Neural progenitor cell (in vitro differentiated cells): Measurements from ENCODE around the gene PRICKLE3. TPM values are rescaled to one million over a fixed set of nuclear protein-coding genes. Genes with fewer than 3 reads are reported as not detected.

ENCODE experiments used
- DNase-seq: peaks from one replicate; pipeline ENCODE4 v3.0.0-alpha.2; 2016; ENCODE audit warnings: low spot score
- H2AFZ ChIP-seq: fragments of 200-600 bp; sonication (generic); replicated peaks from 2 replicates; pipeline ENCODE4 v1.6.1; 2016; ENCODE audit warnings: antibody characterized with exemption
- H3F3A ChIP-seq: fragments of 200-600 bp; sonication (generic); 2 replicates; pipeline ENCODE4 v1.6.1; 2016; ENCODE audit warnings: antibody characterized with exemption, low read depth
- H3K27ac ChIP-seq: fragments of 200-600 bp; sonication (generic); 2 replicates; pipeline ENCODE4 v1.5.1; 2016; ENCODE audit warnings: mild to moderate bottlenecking
- H3K27me3 ChIP-seq: fragments of 200-600 bp; sonication (generic); 2 replicates; pipeline ENCODE4 v1.6.1; 2016; ENCODE audit warnings: mild to moderate bottlenecking, moderate library complexity
- H3K36me3 ChIP-seq: fragments of 200-600 bp; sonication (generic); 2 replicates; pipeline ENCODE4 v1.5.1; 2016
- H3K4me1 ChIP-seq: fragments of 200-600 bp; sonication (generic); 2 replicates; pipeline ENCODE4 v1.6.1; 2016; ENCODE audit warnings: mixed run types
- H3K4me2 ChIP-seq: fragments of 200-600 bp; sonication (generic); 2 replicates; pipeline ENCODE4 v1.6.1; 2016
- H3K4me3 ChIP-seq: fragments of 200-600 bp; sonication (generic); 2 replicates; pipeline ENCODE4 v1.5.1; 2016
- H3K79me2 ChIP-seq: fragments of 200-600 bp; sonication (generic); 2 replicates; pipeline ENCODE4 v1.6.1; 2016; ENCODE audit warnings: low read depth
- H3K9ac ChIP-seq: fragments of 200-600 bp; sonication (generic); 2 replicates; pipeline ENCODE4 v1.6.1; 2016
- H3K9me3 ChIP-seq: fragments of 200-600 bp; sonication (generic); 2 replicates; pipeline ENCODE4 v1.5.1; 2016; ENCODE audit warnings: low read depth
- H4K20me1 ChIP-seq: fragments of 200-600 bp; sonication (generic); 2 replicates; pipeline ENCODE4 v1.6.1; 2016; ENCODE audit warnings: low read depth
- H3K27ac Mint-ChIP-seq: 3 replicates; pipeline ENCODE4 v1.8.0; 2021; ENCODE audit warnings: mixed read lengths
- H3K27me3 Mint-ChIP-seq: 2 replicates; pipeline ENCODE4 v1.8.0; 2022; ENCODE audit warnings: low read depth, mild to moderate bottlenecking, inconsistent platforms, moderate library complexity, mixed read lengths; ENCODE audit not compliant: insufficient read depth
- H3K36me3 Mint-ChIP-seq: 3 replicates; pipeline ENCODE4 v1.8.0; 2021; ENCODE audit warnings: mixed read lengths
- H3K4me1 Mint-ChIP-seq: 3 replicates; pipeline ENCODE4 v1.8.0; 2021; ENCODE audit warnings: mixed read lengths
- H3K4me3 Mint-ChIP-seq: 3 replicates; pipeline ENCODE4 v1.8.0; 2021; ENCODE audit warnings: mild to moderate bottlenecking, moderate library complexity, mixed read lengths
- H3K9me3 Mint-ChIP-seq: 3 replicates; pipeline ENCODE4 v1.8.0; 2020; ENCODE audit warnings: mixed read lengths
- CTCF ChIP-seq: fragments of 200-600 bp; sonication (generic); IDR thresholded peaks from 2 replicates; pipeline ENCODE4 v1.5.1; 2017; ENCODE audit warnings: antibody characterized with exemption, mild to moderate bottlenecking
- EZH2 ChIP-seq: fragments of 200-600 bp; sonication (generic); IDR thresholded peaks from 2 replicates; pipeline ENCODE4 v1.6.1; 2017; ENCODE audit warnings: antibody characterized with exemption, mild to moderate bottlenecking, moderate library complexity
- EZH2phosphoT487 ChIP-seq: fragments of 200-600 bp; sonication (generic); IDR thresholded peaks from 2 replicates; pipeline ENCODE4 v1.6.1; 2017; ENCODE audit warnings: antibody characterized with exemption
- total RNA-seq: library from RNA; depleted of rRNA; stranded (reverse); fragments of >200 nt; gene quantifications from 2 replicates; pipeline ENCODE4 v1.2.3, GENCODE V29; 2015; ENCODE audit warnings: low replicate concordance

Gene PRICKLE3
- total RNA-seq, 1 donor from 2014 or later = 0.28 TPM

GRCh38 chrX:49204709-49205108, 18.5 kb upstream of the PRICKLE3 start:
- H3K36me3 Mint-ChIP-seq = no peaks in the 10 kb centered on the region
- peaks cover 4% of the 10 kb centered on the region for H3K4me1 Mint-ChIP-seq
- H4K20me1 ChIP-seq = no peaks in the 10 kb centered on the region
- peaks cover 5% of the 10 kb centered on the region for H3K9me3 Mint-ChIP-seq
- no peak overlapping the region for H3K9ac ChIP-seq
- H3K27me3 Mint-ChIP-seq = peaks cover 5% of the 10 kb centered on the region
- no peak overlapping the region for H3K4me3 ChIP-seq
- TF ChIP-seq CTCF = no peak
- TF ChIP-seq EZH2 = no peak
- no peak for TF ChIP-seq EZH2phosphoT487
- H3K27ac ChIP-seq = no peak overlapping the region
- H3K79me2 ChIP-seq = no peaks in the 10 kb centered on the region
- H3K9me3 ChIP-seq = no peaks in the 10 kb centered on the region
- no peak for DNase-seq
- H3K27me3 ChIP-seq = peaks cover 1% of the 10 kb centered on the region
- no peaks in the 10 kb centered on the region for H3K4me1 ChIP-seq
- no peaks in the 10 kb centered on the region for H3F3A ChIP-seq
- no peaks in the 10 kb centered on the region for H3K36me3 ChIP-seq
- no peak overlapping the region for H3K27ac Mint-ChIP-seq
- H2AFZ ChIP-seq = no peak overlapping the region
- no peak overlapping the region for H3K4me3 Mint-ChIP-seq
- no peak overlapping the region for H3K4me2 ChIP-seq

GRCh38 chrX:49204017-49204416, 17.8 kb upstream of the PRICKLE3 start:
- H3F3A ChIP-seq = no peaks in the 10 kb centered on the region
- H3K27ac Mint-ChIP-seq = no peak overlapping the region
- H3K27ac ChIP-seq = no peak overlapping the region
- H3K79me2 ChIP-seq = no peaks in the 10 kb centered on the region
- no peaks in the 10 kb centered on the region for H3K9me3 ChIP-seq
- H3K9ac ChIP-seq = no peak overlapping the region
- H3K4me3 Mint-ChIP-seq = no peak overlapping the region
- no peaks in the 10 kb centered on the region for H3K4me1 ChIP-seq
- H2AFZ ChIP-seq = no peak overlapping the region
- peaks cover 5% of the 10 kb centered on the region for H3K9me3 Mint-ChIP-seq
- no peaks in the 10 kb centered on the region for H4K20me1 ChIP-seq
- no peak overlapping the region for H3K4me2 ChIP-seq
- DNase-seq = no peak
- H3K4me3 ChIP-seq = no peak overlapping the region
- peaks cover 8% of the 10 kb centered on the region for H3K27me3 ChIP-seq
- no peaks in the 10 kb centered on the region for H3K36me3 ChIP-seq
- peaks cover 4% of the 10 kb centered on the region for H3K4me1 Mint-ChIP-seq
- peaks cover 5% of the 10 kb centered on the region for H3K27me3 Mint-ChIP-seq
- TF ChIP-seq CTCF = no peak
- TF ChIP-seq EZH2 = no peak
- no peak for TF ChIP-seq EZH2phosphoT487
- H3K36me3 Mint-ChIP-seq = no peaks in the 10 kb centered on the region

DNA sequence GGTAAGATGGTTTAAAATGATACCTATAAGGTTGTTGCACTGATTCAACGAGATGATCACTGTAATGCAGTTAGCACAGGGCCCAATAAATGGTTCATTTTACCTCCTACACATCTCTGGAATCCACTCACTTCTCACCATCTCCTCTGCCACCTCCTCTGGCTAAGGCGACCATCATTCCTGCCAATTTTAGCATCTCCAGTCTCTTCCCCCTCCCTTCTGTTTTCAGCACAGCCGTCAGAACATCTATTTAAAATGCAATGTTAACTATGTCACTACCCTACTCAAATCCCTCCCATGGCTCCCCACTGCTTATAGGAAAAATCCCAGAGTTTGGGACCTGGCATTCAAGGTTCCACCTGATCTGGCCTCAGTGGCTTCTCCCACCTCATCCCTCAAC, 17.4 kb upstream of the PRICKLE3 start:
- no peaks in the 10 kb centered on the region for H3K36me3 Mint-ChIP-seq
- no peak for DNase-seq
- no peak overlapping the region for H3K27ac Mint-ChIP-seq
- no peaks in the 10 kb centered on the region for H3K79me2 ChIP-seq
- no peaks in the 10 kb centered on the region for H3K36me3 ChIP-seq
- H3K9me3 ChIP-seq = no peaks in the 10 kb centered on the region
- TF ChIP-seq EZH2 (no peak), EZH2phosphoT487 (no peak), CTCF (no peak)
- peaks cover 5% of the 10 kb centered on the region for H3K27me3 Mint-ChIP-seq
- no peak overlapping the region for H3K27ac ChIP-seq
- H2AFZ ChIP-seq = no peak overlapping the region
- H3F3A ChIP-seq = no peaks in the 10 kb centered on the region
- peaks cover 5% of the 10 kb centered on the region for H3K9me3 Mint-ChIP-seq
- no peak overlapping the region for H3K4me3 Mint-ChIP-seq
- H3K4me1 ChIP-seq = no peaks in the 10 kb centered on the region
- no peak overlapping the region for H3K9ac ChIP-seq
- peaks cover 4% of the 10 kb centered on the region for H3K4me1 Mint-ChIP-seq
- no peaks in the 10 kb centered on the region for H4K20me1 ChIP-seq
- H3K27me3 ChIP-seq = peaks cover 13% of the 10 kb centered on the region
- H3K4me3 ChIP-seq = no peak overlapping the region
- H3K4me2 ChIP-seq = no peak overlapping the region

DNA sequence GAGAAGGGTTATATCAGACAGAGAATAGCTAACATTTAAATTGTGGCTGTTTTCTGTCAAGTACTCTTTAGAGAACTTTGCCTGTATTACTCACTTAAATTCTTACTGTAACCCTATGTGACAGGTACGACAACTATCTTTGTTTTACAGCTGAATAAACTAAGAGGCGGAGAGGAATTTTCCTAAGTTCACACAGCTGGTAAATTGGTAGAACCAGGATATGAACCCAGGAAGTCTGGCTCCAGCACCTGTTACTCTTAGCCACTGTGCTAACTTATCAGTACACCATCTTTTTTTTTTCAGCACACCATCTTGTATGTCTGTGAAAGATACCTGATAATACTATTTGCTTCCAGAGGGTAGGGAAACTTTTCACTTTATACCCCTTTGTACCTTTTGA, 15.8 kb upstream of the PRICKLE3 start:
- Histone ChIP-seq H2AFZ (no peak overlapping the region), H3K36me3 (no peaks in the 10 kb centered on the region), H3K79me2 (no peaks in the 10 kb centered on the region), H3K9ac (no peak overlapping the region), H3K4me1 (no peaks in the 10 kb centered on the region), H3K9me3 (no peaks in the 10 kb centered on the region), H3F3A (no peaks in the 10 kb centered on the region), H3K27me3 (peaks cover 21% of the 10 kb centered on the region), H3K27ac (no peak overlapping the region), H4K20me1 (no peaks in the 10 kb centered on the region), H3K4me3 (no peak overlapping the region), H3K4me2 (no peak overlapping the region)
- Mint-ChIP-seq H3K4me3 (no peak overlapping the region), H3K27ac (no peak overlapping the region), H3K9me3 (peaks cover 5% of the 10 kb centered on the region), H3K4me1 (peaks cover 4% of the 10 kb centered on the region), H3K36me3 (no peaks in the 10 kb centered on the region), H3K27me3 (no peaks in the 10 kb centered on the region)
- DNase-seq = no peak
- TF ChIP-seq EZH2phosphoT487 (no peak), EZH2 (no peak), CTCF (no peak)
